HG03354 (cell line): ENCODE results near the gene LIN37.
"Not testable (repeated sequence)": the region's sequence is repeated elsewhere in the genome, so short reads cannot be mapped to it uniquely, and the experiment has no call there.

Experiments used
- ATAC-seq: cut with Tn5 transposase; IDR thresholded peaks from one replicate; pipeline ENCODE4 v1.9.1; 2021; ENCODE audit warnings: mild to moderate bottlenecking; ENCODE audit not compliant: unreplicated experiment, poor library complexity, severe bottlenecking

The LIN37 gene

GRCh38 chr19:35718345-35719041, 29.9 kb upstream of the LIN37 start:
- ATAC-seq, result peak; percentile 7

- ATAC-seq, result no peak
Observed at GRCh38 chr19:35719402-35720162, 28.8 kb upstream of the LIN37 start.

- no peak for ATAC-seq
Observed at GRCh38 chr19:35720163-35720524, 28.2 kb upstream of the LIN37 start.

GRCh38 chr19:35720648-35721047, 27.7 kb upstream of the LIN37 start:
- ATAC-seq, result no peak

- no peak for ATAC-seq
Observed at GRCh38 chr19:35721374-35721773, 27.0 kb upstream of the LIN37 start.

- no peak for ATAC-seq
Observed at GRCh38 chr19:35722461-35722860, 25.9 kb upstream of the LIN37 start.

- ATAC-seq, result no peak
Observed at GRCh38 chr19:35722897-35723296, 25.5 kb upstream of the LIN37 start.

- ATAC-seq, result no peak
Observed at GRCh38 chr19:35723671-35724070, 24.7 kb upstream of the LIN37 start.

GRCh38 chr19:35724132-35724531, 24.2 kb upstream of the LIN37 start:
- ATAC-seq, result not testable (repeated sequence)

GRCh38 chr19:35724560-35724959, 23.8 kb upstream of the LIN37 start:
- no peak for ATAC-seq

- ATAC-seq, result no peak
Observed at GRCh38 chr19:35725216-35725861, 23.0 kb upstream of the LIN37 start.

GRCh38 chr19:35727053-35727955, 21.1 kb upstream of the LIN37 start:
- no peak for ATAC-seq

GRCh38 chr19:35727956-35728706, 20.2 kb upstream of the LIN37 start:
- no peak for ATAC-seq

GRCh38 chr19:35729021-35729420, 19.4 kb upstream of the LIN37 start:
- ATAC-seq, result no peak

GRCh38 chr19:35729763-35730162, 18.6 kb upstream of the LIN37 start:
- ATAC-seq, result no peak

GRCh38 chr19:35730326-35730725, 18.1 kb upstream of the LIN37 start:
- no peak for ATAC-seq

- no peak for ATAC-seq
Observed at GRCh38 chr19:35731353-35731752, 17.0 kb upstream of the LIN37 start.

GRCh38 chr19:35731779-35732405, 16.5 kb upstream of the LIN37 start:
- ATAC-seq, result no peak
